Body of pancreas (tissue), 4 donors: ENCODE results near the gene TLCD3A. TPM values are rescaled to one million over a fixed set of nuclear protein-coding genes. Genes with fewer than 3 reads are reported as not detected.

Experiments
- ATAC-seq: fragments of 150-250 bp; one replicate; pipeline ENCODE4 v1.9.1; 2016
- DNase-seq, 4 donors: peaks; one replicate each; pipeline ENCODE4 v3.0.0-alpha.2; 2019
- H3K27ac ChIP-seq, 4 donors: fragments of 200-600 bp; sonication (generic); 1 replicate in 3 of 4; 2 replicates in 1 of 4; pipeline versions ENCODE4 v1.5.1 to v1.6.1; 2016 to 2019; ENCODE audit warnings: mild to moderate bottlenecking in 1 of 4, mixed read lengths in 1 of 4, moderate library complexity in 1 of 4
- H3K27me3 ChIP-seq, 2 donors: fragments of 200-600 bp; sonication (generic); one replicate each; pipeline ENCODE4 v1.6.0; 2016; ENCODE audit warnings: mild to moderate bottlenecking in 1 of 2
- H3K36me3 ChIP-seq, 2 donors: fragments of 200-600 bp; sonication (generic); replicated peaks in 1 of 2; 2 replicates each; pipeline ENCODE4 v1.5.1; 2016; ENCODE audit warnings: low read depth in 2 of 2; ENCODE audit not compliant: insufficient read depth in 1 of 2
- H3K4me1 ChIP-seq: fragments of 200-600 bp; sonication (generic); one replicate; pipeline ENCODE4 v1.6.0; 2016
- H3K4me3 ChIP-seq, 2 donors: fragments of 200-600 bp; sonication (generic); 1 replicate in 1 of 2; 2 replicates in 1 of 2; pipeline ENCODE4 v1.5.1; 2016 to 2019
- H3K9me3 ChIP-seq, 3 donors: fragments of 200-600 bp; sonication (generic); 1 replicate in 2 of 3; 2 replicates in 1 of 3; pipeline ENCODE4 v1.5.1; 2016
- CTCF ChIP-seq, 7 experiments: fragments of 450-650 bp in 4 of 7; fragments of 200-600 bp in 3 of 7; sonication (generic) in 3 of 7; IDR thresholded peaks; one replicate each; pipeline ENCODE4 v1.5.1; 2016 to 2019; ENCODE audit warnings: antibody characterized with exemption in 7 of 7
- POLR2A ChIP-seq, 3 donors: fragments of 450-650 bp; IDR thresholded peaks; one replicate each; pipeline ENCODE4 v1.6.1; 2016; ENCODE audit warnings: antibody characterized with exemption in 3 of 3, mild to moderate bottlenecking in 2 of 3
- WGBS, 2 donors: methylation state at CpG; one replicate each; pipeline ENCODE4 v1.1.5; 2017; 5-methylcytosine and 5-hydroxymethylcytosine counted together
- intact Hi-C: fragments of 100-400 bp; cut with DNase I; formaldehyde crosslinking; loops from one replicate; pipeline ENCODE4 v1.15.1; 2023
- total RNA-seq, 2 donors: library from RNA; depleted of rRNA; stranded (reverse); fragments of >200 nt; gene quantifications; one replicate each; pipeline ENCODE4 v1.1.0, GENCODE V29; 2016

Gene TLCD3A
- total RNA-seq, 2 donors from 2014 or later = 3.6 to 7.9 TPM

GRCh38 chr17:732902-733720 lies 715 bp downstream of the TLCD3A start:
- 8 to 31% methylated on average over 10 to 55 of the region's 57 CpGs for WGBS, 2 donors
- no peaks in the 10 kb centered on the region for H3K36me3 ChIP-seq

GRCh38 chr17:733743-734142 lies 1.3 kb downstream of the TLCD3A start:
- TF ChIP-seq CTCF (IDR thresholded peaks at IDR 0.05) = no peak
- no peak for TF ChIP-seq POLR2A (IDR thresholded peaks at IDR 0.05)
- WGBS, 2 donors = 83 to 86% methylated on average over 10 of the region's 10 CpGs
- intact Hi-C loops = no loop called here
- Histone ChIP-seq H3K4me1 (peaks cover 19% of the 10 kb centered on the region), H3K36me3 (no peaks in the 10 kb centered on the region), H3K27ac (peak overlapping the region in 1 of 4 donors; percentile 76), H3K4me3 (no peak overlapping the region), H3K9me3 (no peaks in the 10 kb centered on the region), H3K27me3 (no peaks in the 10 kb centered on the region)
- ATAC-seq (no peak), DNase-seq (no peak)

More at GRCh38 chr17:732902-733720, 715 bp downstream of the TLCD3A start:
- peak overlapping the region; percentile 52 to 72 for H3K4me3 ChIP-seq
- intact Hi-C loops = no loop called here
- TF ChIP-seq POLR2A (IDR thresholded peaks at IDR 0.05) = peak in 2 of 3 donors; percentile 25 to 57
- TF ChIP-seq CTCF (IDR thresholded peaks at IDR 0.05) = no peak
- H3K4me1 ChIP-seq = peaks cover 19% of the 10 kb centered on the region
- H3K27ac ChIP-seq = peak overlapping the region; percentile 68 to 82 (median 74)
- peak; percentile 63 to 70 (median 65) for DNase-seq
- no peaks in the 10 kb centered on the region for H3K27me3 ChIP-seq
- no peaks in the 10 kb centered on the region for H3K9me3 ChIP-seq
- ATAC-seq = peak; percentile 64

GRCh38 chr17:737561-738113 lies 5.2 kb downstream of the TLCD3A start:
- intact Hi-C loops = no loop called here
- ATAC-seq (no peak), DNase-seq (no peak)
- Histone ChIP-seq H3K27me3 (no peaks in the 10 kb centered on the region), H3K27ac (no peak overlapping the region), H3K4me1 (peaks cover 9% of the 10 kb centered on the region), H3K9me3 (no peaks in the 10 kb centered on the region), H3K4me3 (no peak overlapping the region), H3K36me3 (peaks cover 6 to 7% of the 10 kb centered on the region in 2 donors)
- WGBS, 2 donors = 94 to 95% methylated on average over 13 of the region's 13 CpGs
- no peak for TF ChIP-seq POLR2A (IDR thresholded peaks at IDR 0.05)
- TF ChIP-seq CTCF (IDR thresholded peaks at IDR 0.05) = no peak

- ATAC-seq (no peak), DNase-seq (peak in 1 of 4 donors; percentile 40)
- no peaks in the 10 kb centered on the region for H3K27me3 ChIP-seq
- H3K4me3 ChIP-seq = no peak overlapping the region
- H3K27ac ChIP-seq = no peak overlapping the region
- no peaks in the 10 kb centered on the region for H3K9me3 ChIP-seq
- TF ChIP-seq POLR2A (IDR thresholded peaks at IDR 0.05) = no peak
- 63 to 90% methylated on average over 18 of the region's 18 CpGs for WGBS, 2 donors
- peaks cover 6 to 7% of the 10 kb centered on the region in 2 donors for H3K36me3 ChIP-seq
- intact Hi-C loops = no loop called here
- no peaks in the 10 kb centered on the region for H3K4me1 ChIP-seq
These were observed 8.0 kb downstream of the TLCD3A start for GRCh38 chr17:740240-741017.
